COLO668 (cell line): Measurements from ENCODE around the gene MT1H.

Experiments
- DNase-seq: peaks from one replicate; lab custom pipeline; 2025; ENCODE audit not compliant: unreplicated experiment; lab: John Stamatoyannopoulos, UW

Gene MT1H

DNA sequence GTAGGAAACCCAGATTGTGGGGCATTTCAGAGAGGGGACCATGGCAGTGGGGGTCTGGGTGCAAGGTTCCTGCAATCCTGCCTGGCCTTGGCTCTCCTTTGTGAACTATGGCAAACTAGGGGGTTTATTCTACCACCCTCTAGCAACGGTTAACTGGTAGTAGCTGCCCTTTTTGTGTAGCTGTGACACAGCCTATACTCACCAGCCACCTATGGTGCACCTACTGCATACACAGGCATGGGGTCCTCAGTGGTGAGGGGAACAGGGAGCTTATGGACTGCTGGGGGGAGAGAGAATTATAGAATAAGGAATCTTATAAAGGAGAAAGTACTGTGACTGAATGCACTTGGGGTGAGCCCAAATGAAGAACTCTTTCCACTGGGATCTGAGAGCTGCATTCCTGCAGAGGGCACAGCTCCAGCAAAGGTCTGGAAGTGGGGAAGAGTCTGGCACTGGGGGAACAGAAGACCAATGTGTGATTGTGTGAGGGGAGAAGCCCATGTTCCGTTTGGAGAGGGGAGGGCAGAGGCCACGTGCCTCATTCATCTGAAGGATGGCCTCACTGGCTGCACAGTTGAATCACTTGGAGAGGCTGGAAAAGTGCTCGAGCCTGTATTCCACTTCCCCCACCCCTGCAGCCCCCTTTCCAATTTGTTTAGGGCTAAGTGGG is 14.8 kb downstream of the MT1H start:
- DNase-seq = no peak

DNA sequence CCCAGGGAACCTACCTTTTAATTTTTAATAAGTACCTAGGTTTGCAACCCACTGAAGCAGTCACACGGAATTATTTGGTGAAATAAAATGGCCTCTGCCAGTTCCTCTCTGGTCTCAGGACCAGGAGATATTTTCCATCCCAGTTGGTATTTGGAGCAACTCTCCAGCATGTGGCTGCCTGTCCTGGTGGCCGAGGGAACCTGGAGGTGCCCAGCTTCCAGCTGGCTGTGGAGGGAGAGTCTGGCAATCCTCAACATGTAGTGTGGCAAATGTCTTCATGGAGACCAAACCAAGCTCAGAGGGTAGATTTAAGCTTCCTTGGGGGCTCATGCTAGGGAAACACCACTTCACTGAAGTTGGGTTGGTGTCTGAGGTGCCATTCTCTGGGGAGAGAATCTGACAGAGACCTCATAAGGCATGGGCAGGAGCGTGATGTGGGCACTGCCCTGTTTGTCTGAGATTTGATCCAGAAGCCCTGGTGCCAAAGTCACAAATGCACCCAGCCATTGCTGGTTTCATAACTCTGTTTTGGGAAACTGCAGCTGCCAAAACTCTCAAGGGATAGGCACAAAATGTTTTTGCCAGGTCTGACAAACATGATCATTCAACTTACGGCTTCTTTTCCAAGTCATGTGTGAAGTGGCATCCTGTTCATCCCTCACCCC is 15.4 kb downstream of the MT1H start:
- no peak for DNase-seq

DNA sequence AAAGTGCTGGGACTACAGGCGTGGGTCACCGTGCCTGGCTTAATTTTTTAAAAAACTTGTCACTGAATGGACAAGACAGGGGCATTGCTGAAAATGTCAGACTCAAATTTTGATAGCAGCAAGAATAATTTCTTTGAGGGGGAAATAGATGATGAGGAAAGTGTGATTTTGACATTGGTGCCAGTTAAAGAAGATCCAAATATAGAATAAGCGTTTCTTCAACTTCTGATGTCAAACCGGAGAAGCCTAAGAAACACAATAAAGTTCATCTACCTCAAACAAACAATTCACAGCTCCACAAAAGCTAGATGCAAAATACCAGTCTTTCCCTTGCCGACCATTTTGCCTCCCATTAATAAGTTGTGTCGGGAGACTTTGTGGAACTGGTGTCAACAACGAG is 17.1 kb downstream of the MT1H start:
- DNase-seq = no peak

DNA sequence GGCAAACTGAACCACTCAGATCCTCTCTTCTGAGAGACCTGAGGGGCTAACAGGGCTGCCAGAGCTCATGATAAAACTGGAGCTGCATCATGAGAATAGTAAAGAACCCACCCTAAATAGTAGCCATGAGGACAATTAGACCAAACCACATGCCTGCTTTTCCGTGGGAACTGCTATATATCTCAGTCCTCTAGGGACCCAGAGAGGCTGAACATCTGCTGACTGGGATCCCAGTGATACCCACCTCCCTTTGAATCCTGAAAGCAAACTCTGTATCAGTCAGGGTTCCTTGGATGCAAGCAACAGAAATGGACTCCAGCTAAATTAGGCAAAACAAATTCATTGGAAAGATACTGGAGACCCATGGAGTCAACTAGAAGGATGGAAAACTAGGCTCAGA is 19.1 kb downstream of the MT1H start:
- no peak for DNase-seq

DNA sequence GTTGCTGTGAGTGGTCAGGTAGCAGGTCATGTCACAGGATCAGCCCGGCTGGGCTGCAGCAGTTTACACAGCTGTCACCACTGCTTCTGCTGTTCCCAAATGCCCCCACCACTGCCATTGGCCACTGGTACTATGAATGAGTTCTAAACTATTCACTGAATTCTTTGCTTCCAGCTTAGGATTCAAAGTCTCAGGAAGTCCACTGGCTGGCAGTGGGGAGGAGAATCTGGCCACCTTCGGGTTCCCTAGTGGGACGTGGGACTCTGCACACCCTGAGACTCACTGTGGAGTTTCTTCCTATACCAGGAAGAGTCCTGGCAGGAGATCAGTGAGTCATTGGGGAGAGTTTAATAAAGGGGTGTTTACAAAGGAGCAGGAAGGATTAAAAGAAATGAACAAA is 19.6 kb downstream of the MT1H start:
- DNase-seq = no peak

DNA sequence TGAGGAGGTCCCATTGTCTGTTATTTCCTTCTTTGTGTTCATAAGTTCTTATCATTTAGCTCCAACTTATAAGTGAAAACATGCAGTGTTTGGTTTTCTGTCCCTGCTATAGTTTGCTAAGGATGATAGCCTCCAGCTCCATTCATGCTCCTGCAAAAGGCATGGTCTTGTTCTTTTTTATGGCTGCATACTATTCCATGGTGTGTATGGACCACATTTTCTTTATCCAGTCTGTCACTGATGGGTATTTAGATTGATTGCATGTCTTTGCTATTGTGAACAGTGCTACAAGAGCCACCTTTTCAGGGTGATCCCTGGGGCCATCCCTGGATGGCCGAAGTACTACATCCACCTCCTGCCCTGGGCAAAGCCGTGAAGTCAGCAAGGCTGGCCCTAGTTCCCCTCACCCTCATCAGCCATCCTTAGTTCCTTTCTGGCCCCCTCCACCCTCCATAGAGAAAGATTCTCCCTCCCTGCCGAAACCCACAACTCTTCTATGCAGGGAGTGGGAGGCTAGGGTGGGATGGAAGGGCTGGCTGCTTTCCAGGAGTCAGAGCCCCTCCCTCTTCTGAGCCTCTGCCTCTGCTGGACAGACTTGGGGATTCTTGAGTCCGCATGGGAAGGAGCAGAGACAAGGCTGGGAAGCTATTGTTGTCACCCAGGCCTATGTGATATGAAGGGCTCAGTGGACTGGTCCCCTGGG is 21.0 kb downstream of the MT1H start:
- no peak for DNase-seq

DNA sequence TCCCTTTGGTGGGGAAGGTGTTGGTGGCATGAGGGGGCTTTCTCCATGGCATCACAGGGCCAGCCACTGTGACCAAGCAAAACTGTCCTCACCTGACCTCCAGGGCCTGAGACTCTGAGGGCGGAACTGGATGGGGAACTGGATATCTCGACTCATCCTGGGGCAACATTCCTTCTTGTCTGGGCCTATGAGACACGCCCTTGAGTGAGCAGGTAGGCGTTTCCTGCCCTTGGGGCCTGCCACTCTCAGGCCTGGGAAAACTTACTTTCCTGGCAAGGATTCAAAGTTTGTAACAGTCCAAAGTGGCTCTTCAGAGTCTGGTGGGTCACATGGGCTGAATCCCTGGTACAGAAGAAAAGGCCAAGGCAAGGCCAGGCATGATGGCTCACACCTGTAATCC is 22.3 kb downstream of the MT1H start:
- DNase-seq = no peak

DNA sequence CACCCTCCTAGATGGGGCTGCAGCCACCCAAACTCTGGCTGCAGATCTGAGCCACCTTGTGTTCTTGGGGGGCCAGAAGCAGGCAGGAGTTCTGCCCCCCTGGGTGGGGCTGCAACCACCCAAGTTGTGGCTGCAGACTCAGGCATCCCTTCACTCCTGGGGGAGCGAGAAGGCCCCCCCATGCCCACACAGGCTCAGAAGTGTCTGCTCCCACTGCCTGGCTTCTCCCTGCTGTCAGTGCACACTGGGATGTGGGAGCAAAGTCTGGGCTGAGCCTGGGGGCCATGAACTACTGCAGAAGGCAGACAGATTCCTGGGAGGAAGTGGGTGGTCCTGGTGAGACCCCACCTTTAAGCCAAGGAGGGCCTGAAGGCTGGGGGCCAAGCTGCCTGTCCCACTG is 25.6 kb downstream of the MT1H start:
- DNase-seq = no peak

DNA sequence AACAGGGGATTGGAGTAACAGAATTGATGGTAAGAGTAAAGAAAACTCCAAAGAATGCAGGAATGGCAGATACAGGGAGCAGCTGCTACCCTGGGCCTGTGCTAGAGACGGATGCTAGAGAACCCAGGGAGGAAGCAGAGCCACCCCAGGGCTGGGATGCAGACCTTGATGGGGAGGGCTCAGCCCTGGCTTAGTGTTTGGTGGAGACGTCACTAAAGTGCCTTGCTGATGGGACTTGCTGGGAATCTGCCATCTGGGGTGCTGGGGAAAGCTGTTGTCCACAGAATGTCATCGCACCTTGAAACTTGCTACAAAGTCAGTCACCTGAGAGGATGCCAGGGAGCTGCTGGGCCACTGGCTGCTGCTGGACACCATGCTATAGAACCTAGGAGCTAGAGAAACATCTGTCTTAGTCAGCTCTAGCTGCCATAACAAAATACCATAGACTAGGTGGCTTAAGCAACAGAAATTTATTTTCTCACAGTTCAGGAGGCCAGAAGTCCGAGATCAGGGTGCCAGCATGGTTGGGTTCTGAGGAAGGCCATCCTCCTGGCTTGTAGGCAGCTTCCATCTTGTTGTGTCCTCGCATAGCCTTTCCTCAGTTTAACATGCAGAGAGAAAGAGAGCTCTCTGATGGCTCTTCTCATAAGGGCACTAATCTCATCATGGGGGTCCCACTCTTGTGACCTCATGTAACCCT is 28.0 kb downstream of the MT1H start:
- no peak for DNase-seq

DNA sequence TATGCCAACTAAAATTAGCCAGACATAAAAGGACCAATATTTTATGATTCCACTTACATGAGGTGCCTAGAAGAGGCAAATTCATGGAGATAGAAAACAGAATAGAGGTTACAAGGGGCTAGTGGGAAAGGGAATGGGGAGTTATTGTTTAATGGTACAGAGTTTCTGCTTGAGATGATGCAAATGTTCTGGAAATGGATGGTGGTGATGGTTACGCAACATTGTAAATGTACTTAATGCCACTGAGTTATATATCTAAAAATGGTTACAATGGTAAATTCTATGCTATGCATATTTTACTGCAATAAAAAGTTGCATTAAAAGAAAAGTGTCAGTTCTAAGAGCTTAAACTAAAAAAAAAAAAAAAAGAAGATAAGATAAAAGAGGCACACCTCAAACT is 30.6 kb downstream of the MT1H start:
- no peak for DNase-seq

DNA sequence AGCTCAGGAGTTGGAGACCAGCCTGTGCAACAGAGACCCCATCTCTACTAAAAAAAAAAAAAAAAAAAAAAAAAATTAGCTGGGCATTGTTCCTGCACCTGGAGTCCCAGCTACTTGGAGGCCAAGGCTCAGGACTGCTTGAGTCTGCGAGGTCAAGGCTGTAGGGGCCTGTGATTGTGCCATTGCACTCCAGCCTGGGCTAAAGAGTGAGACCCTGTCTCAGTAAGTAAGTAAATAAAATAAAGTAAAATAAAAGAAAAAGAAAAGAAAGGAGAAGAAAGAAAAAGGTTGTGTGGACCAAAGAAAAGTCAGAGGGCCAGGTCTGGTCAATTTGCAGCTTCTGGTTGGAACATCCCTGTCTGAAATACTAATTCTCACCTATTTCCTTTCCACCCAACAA is 31.0 kb downstream of the MT1H start:
- DNase-seq = no peak

DNA sequence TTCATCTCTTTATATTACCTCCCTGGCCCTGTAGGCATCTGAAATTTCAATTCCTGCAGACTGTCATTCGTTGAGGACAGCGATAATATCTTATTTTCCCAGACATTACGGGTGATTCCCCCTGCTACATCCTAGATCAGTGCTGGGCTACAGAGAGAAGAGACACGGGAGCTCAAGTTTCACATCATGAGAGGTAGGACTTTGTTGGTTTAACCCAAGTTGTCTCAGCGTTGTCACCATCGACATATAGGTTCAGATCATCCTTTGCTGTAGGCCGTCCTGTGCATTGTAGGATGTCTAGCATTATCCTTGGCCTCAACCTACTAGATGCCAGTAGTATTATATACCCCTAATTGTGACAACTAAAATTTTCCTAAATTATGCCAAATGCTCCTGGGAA is 31.9 kb downstream of the MT1H start:
- no peak for DNase-seq

DNA sequence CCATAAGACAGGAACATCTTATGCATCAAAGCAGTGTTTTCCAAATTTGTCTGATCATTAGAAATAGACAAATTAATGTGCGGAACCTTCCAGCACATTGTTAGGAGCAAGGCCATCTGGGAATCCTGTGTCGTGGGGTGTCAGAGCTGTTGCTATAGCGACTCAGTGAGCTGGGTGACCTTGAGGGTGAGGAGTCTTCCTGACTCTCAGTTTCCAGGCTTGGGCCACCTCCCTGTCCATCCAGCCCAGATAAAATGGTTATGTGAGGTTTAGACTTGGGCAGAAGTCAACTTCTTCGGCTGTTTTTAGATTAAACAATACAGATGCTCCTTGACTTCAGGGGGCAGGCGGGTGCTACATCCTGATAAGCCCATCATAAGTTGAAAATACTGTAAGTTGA is 33.2 kb downstream of the MT1H start:
- no peak for DNase-seq

DNA sequence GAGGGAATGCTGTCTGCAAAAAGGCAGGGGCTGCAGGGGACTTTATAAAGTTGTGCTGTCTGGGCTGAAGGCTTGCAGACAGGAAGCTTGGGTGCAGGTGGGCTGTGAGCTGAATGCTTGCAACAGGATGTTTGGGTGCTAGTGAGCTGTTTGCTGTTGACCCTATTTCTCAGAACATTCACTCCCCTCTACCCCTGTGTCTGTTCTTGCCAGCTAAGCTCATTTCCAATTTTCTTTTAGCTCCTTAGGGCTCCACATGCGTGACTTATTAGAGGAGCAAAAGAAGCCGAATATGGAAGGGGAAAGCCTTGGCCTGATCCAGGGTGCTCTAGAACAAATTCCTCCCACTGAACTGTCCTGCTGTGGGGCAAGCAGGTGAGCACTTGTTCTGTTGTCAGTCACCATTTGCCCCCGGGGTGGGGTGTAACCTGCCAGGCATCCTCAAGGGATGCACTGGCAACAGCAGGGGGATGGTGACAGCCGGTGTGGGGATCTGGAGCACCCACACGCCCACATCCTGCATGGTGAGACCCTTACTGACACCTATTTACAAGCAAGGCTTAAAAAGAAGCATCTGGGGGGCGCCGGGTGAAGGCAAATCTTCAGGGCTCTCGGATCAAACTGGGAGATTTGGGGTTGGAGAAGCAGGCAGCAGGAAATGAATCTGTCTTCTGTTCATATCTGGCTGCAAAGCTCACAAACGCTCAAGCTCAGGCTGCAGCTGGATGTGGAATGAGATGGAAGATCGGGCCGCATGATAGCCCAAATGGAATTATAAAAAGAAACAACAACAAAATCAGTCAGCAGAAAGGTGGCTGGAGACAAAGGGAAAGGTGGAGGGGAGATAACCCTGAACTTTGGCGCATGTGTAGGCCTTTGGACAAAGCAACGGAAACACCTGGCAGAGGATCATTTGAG is 39.2 kb downstream of the MT1H start:
- DNase-seq = no peak

DNA sequence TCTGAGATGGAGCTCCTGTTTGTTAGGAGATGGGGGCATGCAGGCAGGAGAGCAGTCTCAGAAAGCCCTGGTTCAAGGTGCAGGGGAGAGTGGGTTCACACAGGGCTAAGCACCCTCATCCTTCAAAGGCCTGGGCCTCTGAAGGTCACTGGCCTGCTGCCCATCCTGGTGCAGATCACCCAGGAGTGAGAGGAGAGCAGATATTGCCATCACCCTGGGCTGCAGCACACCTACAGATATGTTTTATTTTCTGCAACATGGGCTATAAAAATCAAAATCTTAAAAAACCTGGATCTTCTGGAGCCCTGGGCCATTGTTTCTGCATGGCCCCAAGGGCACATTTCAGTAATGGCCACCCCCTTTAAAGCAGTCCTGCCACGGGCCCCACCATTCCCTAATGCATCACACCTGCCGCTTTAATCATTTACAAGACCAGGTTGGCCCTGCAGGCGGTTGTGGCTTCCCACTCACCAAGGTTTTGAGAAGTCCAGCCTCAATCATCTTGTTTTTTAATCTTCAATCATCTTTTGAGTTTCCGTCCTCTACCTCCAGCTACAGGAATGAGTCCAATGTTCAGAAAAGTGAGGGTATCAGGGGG is 39.9 kb downstream of the MT1H start:
- no peak for DNase-seq

DNA sequence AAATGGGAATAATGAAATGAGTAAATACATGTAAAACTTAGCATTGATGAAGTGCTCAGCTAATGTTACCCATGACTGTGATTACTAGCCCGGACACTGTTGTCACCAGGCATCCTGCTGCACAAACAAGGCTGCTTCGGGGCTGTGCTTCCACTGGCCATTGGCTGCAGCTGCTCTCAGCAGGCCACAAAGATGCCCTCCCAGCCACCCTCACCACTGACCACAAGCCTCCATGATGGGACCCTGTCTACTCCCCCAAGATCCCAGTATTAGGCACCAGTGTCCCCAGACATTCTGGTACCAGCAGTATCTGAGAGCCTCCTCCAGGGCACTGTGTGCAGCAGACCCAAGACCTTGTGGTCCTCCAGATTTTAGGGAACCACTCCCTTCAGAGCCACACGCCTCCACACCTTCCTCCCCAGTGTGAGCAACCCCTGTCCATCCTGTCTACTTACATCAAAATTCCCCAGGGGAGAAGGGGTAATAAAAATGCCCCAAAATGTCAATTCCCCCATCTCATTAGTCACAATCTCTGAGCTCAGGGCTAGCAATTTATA is 40.6 kb downstream of the MT1H start:
- no peak for DNase-seq

DNA sequence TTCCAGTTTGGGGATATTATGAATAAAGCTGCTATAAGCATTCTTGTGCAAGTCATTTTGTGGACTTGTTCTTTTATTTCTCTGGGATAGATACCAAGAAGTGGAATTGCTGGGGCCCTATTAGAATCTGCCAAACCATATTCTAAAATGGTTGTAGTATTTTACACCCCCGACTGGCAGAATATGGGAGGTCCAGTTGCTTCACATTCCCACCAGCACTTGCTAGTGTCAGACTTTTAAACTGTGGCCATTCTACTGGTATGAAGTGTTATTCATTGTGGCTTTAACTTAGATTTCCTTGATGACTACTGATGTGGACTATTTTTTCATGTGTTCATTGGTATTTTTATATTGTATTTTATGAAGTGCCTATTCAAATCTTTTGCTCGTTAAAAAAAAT is 42.2 kb downstream of the MT1H start:
- no peak for DNase-seq

DNA sequence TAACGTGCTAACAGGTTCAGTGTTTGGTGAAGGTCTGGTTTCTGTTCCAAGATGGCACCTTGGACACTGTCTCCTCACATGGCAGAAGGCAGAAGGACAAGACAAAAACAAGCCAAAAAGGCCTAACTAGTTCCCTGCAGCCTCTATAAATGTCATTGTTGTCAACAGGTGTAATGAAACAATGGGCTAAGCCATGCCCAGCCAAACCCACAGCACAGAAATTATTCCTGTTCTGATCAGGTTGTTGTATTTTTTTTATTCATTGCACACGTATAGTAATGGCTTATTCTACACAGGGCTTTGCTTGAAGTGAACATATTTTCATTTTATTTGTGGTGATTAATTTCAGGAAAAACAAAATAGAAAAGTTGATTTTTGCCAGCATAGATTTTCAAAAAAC is 44.2 kb downstream of the MT1H start:
- DNase-seq = no peak

DNA sequence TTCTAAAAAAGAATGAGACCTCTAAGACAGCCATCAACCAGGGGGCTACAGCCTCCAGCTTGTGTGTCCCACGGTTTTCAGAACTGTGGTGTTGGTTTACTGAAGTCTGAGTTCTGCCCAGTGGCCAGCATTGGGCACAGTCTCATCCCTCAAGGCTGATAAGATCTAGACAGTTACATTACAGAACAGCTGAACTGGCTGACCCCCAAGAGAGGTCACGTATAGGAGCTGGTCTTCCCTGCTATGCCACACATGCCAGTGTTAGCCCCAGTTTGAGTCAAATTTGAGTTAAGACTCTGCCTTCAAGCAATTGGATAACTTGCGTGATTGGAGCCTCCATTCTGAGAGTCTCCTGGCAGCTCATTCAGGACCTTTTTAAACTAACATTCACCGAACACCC is 45.5 kb downstream of the MT1H start:
- DNase-seq = no peak

DNA sequence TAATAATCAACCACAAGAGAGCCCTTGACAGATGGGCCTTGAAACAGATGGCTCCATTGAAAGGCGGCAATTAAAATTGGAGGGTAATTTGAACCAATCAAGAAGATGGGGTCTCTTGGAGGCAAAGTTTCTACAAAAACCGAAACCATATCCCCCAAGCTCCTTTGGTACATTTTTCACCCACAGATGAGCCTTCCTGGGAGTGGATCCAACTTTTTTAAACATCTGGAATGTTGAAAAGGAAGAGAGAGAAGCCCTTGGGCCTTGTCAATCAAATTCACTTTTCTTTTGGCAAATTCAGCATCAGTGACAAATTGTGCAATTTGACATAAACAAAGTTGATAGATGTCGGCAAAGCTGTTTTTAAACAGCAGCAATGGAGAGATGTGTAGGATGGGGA is 47.1 kb downstream of the MT1H start:
- no peak for DNase-seq
